ELF-1 (cell line): Measurements from ENCODE around the gene MBD5.

Experiments
- DNase-seq: peaks from one replicate; pipeline ENCODE4 v3.0.0-alpha.2; 2016; ENCODE audit warnings: low read depth, low spot score

MBD5 gene

GRCh38 chr2:148218326-148219075 is 197.6 kb downstream of the MBD5 start:
- no peak for DNase-seq

GRCh38 chr2:148221166-148221565 is 200.3 kb downstream of the MBD5 start:
- DNase-seq, result no peak

DNA sequence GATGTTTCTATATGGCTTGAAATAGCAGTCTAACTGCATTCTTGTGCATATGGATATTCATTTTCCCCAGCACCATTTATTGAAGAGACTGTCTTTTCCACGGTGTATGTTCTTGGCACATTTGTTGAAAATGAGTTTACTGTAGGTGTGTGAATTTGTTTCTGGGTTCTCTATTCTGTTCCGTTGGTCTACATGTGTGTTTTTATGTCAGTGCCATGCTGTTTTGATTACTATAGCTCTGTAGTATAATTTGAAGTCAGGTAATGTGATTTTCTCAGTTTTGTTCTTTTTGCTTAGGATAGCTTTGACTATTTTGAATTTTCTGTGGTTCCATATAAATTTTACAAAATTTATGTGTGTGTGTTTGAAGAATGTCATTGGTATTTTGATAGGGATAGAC is 201.0 kb downstream of the MBD5 start:
- no peak for DNase-seq

DNA sequence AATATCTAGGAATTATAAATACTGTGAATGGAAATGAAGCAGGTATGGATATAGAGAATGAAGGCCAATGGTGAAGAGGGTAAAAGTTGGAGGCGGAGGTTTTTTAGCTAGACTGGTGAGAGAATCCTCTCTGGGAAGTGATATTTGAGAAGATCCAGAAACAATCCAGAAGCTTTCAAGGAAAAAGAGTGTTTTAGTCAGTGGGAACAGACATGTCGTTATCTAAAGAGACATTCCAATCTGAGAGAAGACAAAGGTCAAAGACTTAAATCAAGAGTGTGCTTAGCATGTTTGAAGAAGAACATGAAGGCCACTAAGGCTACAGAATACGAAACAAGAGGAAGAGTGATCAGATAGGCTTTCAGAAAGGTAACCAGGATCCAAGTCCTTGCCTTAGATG is 211.0 kb downstream of the MBD5 start:
- DNase-seq, result no peak

DNA sequence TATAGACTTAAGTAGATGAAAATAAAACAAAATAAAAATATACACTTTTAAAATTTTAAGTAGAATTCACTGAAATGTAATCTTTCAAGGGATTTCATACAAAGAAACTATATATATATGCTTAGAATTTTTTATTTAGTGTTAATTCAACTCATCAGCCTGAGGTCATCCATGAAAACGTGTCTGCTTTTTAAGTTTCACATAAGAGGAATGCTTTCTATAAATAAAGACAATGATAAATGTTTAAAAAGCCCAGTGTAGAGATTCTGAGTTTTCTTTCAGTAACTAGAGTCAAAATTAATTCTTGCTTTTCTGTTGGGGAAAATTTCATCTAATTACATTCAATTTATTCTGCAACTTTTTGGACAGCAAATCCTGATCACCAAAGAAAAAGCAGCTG is 213.3 kb downstream of the MBD5 start:
- no peak for DNase-seq

DNA sequence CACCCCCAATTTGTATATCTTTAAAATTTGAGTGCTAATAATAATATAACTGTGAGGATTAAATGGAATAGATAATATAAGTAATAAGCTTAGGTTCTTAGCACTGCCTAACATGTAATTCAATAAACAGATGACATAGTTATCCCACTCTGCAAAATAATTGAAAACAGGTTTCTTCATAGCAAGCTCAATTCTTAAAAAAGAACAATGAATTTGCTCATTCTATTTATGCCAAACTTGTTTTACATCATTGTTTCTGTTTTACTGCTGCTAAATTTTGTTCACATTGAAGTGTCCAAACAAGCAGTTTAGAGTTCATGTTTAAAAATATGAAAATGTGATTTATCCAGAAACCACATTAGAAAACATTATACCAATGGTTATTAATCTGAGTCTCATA is 217.0 kb downstream of the MBD5 start:
- DNase-seq, result no peak

GRCh38 chr2:148238561-148238960 is 217.7 kb downstream of the MBD5 start:
- DNase-seq, result no peak

- DNase-seq, result no peak
These were observed 219.9 kb downstream of the MBD5 start for GRCh38 chr2:148240838-148241237.

DNA sequence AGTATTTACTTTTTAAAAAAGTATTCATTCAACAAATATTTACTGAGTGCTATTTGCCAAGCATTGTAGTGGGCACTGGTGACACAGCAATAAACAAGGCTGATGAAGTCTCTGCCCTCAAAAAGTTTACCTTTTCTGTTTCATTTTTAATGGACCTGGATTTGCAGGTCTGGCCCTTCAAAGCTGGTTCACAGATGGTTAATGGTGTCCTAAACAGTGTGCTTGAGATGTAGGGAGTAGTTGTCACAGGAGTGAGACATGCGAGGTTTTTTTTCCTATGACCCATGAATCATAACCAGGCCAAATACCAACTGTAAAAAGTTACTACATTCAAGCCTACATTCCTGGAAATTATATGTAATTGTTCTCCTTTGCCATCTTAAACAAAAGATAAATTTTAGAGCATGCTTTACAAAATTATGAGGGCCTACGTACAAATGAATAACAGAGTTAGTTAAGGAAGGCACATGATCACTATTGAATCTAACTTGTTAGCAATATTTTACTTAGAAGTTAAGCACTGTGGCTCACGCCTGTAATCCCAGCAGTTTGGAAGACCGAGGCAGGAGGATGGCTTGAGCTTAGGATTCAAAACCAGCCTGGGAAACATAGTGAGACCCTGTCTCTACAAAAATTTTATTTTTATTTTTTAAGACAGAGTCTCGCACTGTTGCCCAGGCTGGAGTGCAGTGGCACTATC is 223.9 kb downstream of the MBD5 start:
- no peak for DNase-seq

DNA sequence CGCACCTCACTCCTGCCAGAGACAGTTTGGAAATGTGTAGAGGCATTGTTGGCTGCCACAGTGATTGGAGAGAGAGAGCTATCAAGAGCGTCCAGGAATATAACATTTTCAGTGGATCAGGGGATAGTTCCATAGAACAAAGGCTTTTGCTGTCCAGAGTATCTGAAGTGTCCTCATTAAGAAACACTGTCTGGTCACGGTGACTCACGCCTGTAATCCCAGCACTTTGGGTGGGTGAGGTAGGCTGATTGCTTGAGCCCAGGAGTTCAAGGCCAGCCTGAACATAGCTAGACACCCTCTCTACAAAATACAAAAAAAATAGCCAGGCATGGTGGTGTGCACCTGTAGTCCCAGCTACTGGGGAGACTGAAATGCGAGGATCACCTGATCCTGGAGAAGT is 231.1 kb downstream of the MBD5 start:
- DNase-seq, result no peak

- DNase-seq, result no peak
These were observed 231.8 kb downstream of the MBD5 start for GRCh38 chr2:148252646-148253045.

- peak; percentile 21 for DNase-seq
These were observed 232.8 kb downstream of the MBD5 start for GRCh38 chr2:148253685-148254084.

DNA sequence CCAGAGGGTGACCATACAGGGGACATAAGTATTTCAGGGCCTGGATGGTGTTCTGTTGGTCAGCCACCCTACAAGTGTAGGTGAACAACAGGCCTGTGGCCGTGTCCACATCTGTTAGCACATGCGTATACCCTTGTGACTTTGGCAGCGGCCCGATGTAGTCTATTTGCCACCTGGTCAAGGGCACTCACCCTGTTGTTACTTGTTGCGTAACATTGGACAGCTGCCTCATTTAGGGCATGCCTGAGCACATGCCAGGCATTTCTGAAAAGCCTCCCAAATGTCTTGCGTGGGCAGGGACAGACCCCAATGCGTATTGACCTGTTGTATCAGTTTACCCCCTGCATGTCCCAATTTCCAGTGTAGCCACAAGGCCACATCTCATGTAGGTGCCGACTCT is 235.0 kb downstream of the MBD5 start:
- DNase-seq, result no peak

- no peak for DNase-seq
These were observed 236.4 kb downstream of the MBD5 start for GRCh38 chr2:148257276-148257675.

DNA sequence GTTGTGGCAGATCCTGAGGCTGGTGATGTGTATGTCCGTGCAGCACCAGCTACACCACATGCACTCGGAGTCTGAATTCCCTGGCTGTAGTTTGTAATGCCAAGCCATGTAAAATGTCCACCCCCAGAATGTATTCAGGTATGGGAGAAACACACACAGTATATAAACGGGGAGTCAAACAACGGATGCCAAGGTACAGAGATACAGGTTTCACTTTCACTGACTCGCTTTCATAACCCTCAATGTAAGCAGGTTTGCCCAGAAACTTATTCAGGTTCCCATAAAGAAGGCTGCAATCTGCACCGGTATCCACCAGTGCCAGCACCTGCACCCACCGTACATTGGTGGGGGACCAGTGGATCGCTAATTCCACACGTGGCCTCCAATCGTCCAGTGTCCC is 237.2 kb downstream of the MBD5 start:
- no peak for DNase-seq

DNA sequence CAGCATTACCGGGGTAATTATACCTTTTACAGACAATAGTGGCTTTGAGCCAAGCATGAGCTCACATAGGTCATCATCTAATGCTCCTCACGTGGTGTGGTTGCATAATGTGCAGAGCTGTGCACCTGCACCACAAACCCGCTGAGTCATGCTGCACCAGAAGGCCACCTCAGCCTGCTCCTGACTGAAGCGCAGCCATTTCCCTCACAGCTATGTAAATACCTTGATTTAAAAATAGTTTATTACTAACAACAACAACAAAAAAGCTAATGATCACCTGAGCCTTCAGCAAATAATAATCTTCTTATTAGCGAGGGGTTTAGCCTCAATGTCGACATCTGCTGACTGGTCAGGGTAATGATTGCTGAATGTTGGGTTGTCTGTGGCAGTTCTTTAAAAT is 238.8 kb downstream of the MBD5 start:
- no peak for DNase-seq

GRCh38 chr2:148263890-148264289 is 243.0 kb downstream of the MBD5 start:
- no peak for DNase-seq

- DNase-seq, result peak; percentile 45
These were observed 252.3 kb downstream of the MBD5 start for GRCh38 chr2:148273158-148273691.

- DNase-seq, result no peak
These were observed 258.3 kb downstream of the MBD5 start for GRCh38 chr2:148279216-148279615.

DNA sequence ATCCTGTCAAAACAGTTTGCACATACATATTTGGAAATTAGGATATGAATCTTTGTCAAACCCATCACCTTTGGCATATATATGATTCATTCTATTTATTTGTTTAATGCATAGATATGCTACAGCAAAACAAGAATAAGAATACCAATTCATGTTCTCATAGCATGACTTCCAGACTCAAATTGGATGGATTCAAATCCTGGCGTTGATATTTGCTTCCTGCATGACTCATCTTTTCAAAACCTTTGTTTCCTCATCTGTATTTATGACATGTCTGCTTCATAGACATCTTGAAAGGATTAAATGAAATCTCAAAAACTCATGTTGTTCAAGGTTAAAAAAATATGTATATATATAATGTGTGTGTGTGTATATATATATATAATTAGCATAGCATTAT is 261.3 kb downstream of the MBD5 start:
- DNase-seq, result no peak

DNA sequence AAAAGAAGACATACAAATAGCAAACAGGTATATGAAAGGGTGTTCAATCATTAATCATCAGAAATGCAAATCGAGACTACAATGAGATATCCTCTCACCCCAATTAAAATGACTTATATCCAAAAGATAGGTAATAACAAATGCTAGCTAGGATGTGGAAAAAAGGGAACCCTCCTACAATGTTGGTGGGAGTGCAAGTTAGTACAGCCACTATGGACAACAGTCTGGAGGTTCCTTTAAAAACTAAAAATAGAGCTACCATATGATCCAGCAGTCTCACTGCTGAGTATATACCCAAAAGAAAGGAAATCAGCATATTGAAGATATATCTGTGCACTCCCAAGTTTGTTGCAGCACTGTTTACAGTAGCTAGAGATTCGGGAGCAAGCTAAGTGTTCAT is 271.5 kb downstream of the MBD5 start:
- DNase-seq, result no peak

GRCh38 chr2:148298196-148298595 is 277.3 kb downstream of the MBD5 start:
- no peak for DNase-seq

DNA sequence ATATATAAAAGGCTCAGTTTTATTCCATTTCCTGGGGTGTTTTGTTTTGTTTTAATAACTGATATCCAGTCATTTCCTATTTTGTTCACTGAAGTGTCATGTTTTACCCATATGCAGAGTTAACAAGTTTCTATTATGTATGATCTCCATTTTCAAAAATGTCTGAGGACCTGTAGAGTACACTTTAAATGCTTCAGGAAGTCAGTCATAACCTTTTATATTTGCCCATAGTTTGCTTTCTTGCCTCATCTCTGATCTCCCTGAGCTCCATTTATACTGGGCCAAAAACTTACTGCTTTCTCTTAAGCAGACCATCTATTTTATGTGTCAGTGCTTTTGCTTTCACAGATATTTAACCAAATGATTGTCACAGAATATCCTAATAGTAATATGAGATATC is 278.7 kb downstream of the MBD5 start:
- no peak for DNase-seq
